H1 (cell line): ENCODE results near the gene MARCHF9. TPM values are rescaled to one million over a fixed set of nuclear protein-coding genes. Genes with fewer than 3 reads are reported as not detected.

Experiments
- CTCF ChIA-PET: fragments of 300-600 bp; sonication (Branson Sonifier 250); formaldehyde crosslinking; loops from one replicate; lab custom pipeline; 2021; ENCODE audit not compliant: partially characterized antibody; lab: Charles Lee
- POLR2A ChIA-PET: fragments of 300-600 bp; sonication (Branson Sonifier 250); formaldehyde crosslinking; loops from one replicate; lab custom pipeline; 2021; ENCODE audit warnings: inconsistent platforms; ENCODE audit not compliant: partially characterized antibody; lab: Charles Lee
- DNase-seq, 2 experiments: peaks; one replicate each; pipeline versions ENCODE4 v3.0.0 to v3.0.0-alpha.2; 2010 to 2022; ENCODE audit warnings: low spot score in 2 of 2, low read depth in 1 of 2, mixed read lengths in 1 of 2
- FAIRE-seq: peaks from 2 replicates; lab custom pipeline; 2011; peaks lifted over from hg19 to GRCh38; lab: Jason Lieb, UNC
- H2AFZ ChIP-seq: 2 replicates; pipeline ENCODE4 v1.8.1; 2012; ENCODE audit warnings: low read length, inconsistent platforms
- H2AK5ac ChIP-seq: 2 replicates; pipeline ENCODE4 v1.6.1; 2013; ENCODE audit warnings: low read depth, low read length
- H2BK120ac ChIP-seq: replicated peaks from 2 replicates; pipeline ENCODE3; 2013; ENCODE audit warnings: low read depth, low read length, inconsistent platforms
- H2BK12ac ChIP-seq: 2 replicates; pipeline ENCODE4 v1.6.1; 2013; ENCODE audit warnings: low read depth, low read length
- H2BK15ac ChIP-seq: 2 replicates; pipeline ENCODE4 v1.6.1; 2013; ENCODE audit warnings: low read length
- H2BK20ac ChIP-seq: 2 replicates; pipeline ENCODE4 v1.6.1; 2013; ENCODE audit warnings: low read length
- H2BK5ac ChIP-seq: 2 replicates; pipeline ENCODE4 v1.6.1; 2013; ENCODE audit warnings: low read depth, low read length
- H3K14ac ChIP-seq: 2 replicates; pipeline ENCODE4 v1.6.1; 2013; ENCODE audit warnings: inconsistent platforms; ENCODE audit not compliant: insufficient read length
- H3K18ac ChIP-seq: 2 replicates; pipeline ENCODE4 v1.6.1; 2013; ENCODE audit warnings: low read length; ENCODE audit errors: extremely low read depth
- H3K23ac ChIP-seq: 2 replicates; pipeline ENCODE4 v1.6.1; 2013; ENCODE audit warnings: inconsistent platforms; ENCODE audit not compliant: insufficient read length
- H3K23me2 ChIP-seq: 2 replicates; pipeline ENCODE4 v1.6.1; 2013; ENCODE audit warnings: low read depth, low read length
- H3K27ac ChIP-seq: 2 replicates; pipeline ENCODE4 v1.6.1; 2011; ENCODE audit warnings: low read depth, low read length, inconsistent platforms
- H3K27me3 ChIP-seq, 4 experiments: replicated peaks in 1 of 4; 1 replicate in 1 of 4; 2 replicates in 3 of 4; pipeline versions ENCODE4 v1.6.1 to v1.8.1; 2011 to 2013; ENCODE audit warnings: low read length in 3 of 4, mild to moderate bottlenecking in 3 of 4, inconsistent platforms in 2 of 4, mixed read lengths in 2 of 4, moderate library complexity in 1 of 4; ENCODE audit not compliant: control insufficient read depth in 3 of 4, insufficient read depth in 3 of 4; ENCODE audit errors: extremely low read depth in 1 of 4
- H3K36me3 ChIP-seq, 4 experiments: 2 replicates each; pipeline versions ENCODE4 v1.6.1 to v1.8.1; 2011 to 2013; ENCODE audit warnings: mild to moderate bottlenecking in 4 of 4, low read length in 3 of 4, moderate library complexity in 2 of 4, control low read depth in 1 of 4, inconsistent platforms in 1 of 4; ENCODE audit not compliant: insufficient read depth in 4 of 4, control insufficient read depth in 2 of 4
- H3K4ac ChIP-seq: replicated peaks from 2 replicates; pipeline ENCODE3; 2013; ENCODE audit warnings: low read length, low read depth, mixed read lengths, inconsistent platforms; ENCODE audit not compliant: insufficient read length
- H3K4me1 ChIP-seq, 4 experiments: replicated peaks in 1 of 4; 1 replicate in 1 of 4; 2 replicates in 3 of 4; pipeline versions ENCODE4 v1.6.1 to v1.8.1; 2011 to 2013; ENCODE audit warnings: low read length in 3 of 4, inconsistent platforms in 2 of 4, mixed read lengths in 1 of 4; ENCODE audit not compliant: insufficient read depth in 4 of 4, control insufficient read depth in 3 of 4
- H3K4me2 ChIP-seq, 2 experiments: 2 replicates each; pipeline versions ENCODE4 v1.6.1 to v1.8.1; 2011 to 2013; ENCODE audit warnings: low read depth in 2 of 2, low read length in 2 of 2, control low read depth in 1 of 2, inconsistent platforms in 1 of 2, mild to moderate bottlenecking in 1 of 2; ENCODE audit not compliant: insufficient read depth in 1 of 2
- H3K4me3 ChIP-seq, 4 experiments: fragments of 200-600, 300-600 bp in 1 of 4; sonication (generic), shearing (Covaris generic), sonication (Bioruptor Twin) in 1 of 4; 2 replicates each; pipeline versions ENCODE4 v1.5.1 to v1.8.1; 2011 to 2016; ENCODE audit warnings: low read length in 4 of 4, low read depth in 3 of 4, control low read depth in 2 of 4, inconsistent platforms in 2 of 4, mild to moderate bottlenecking in 2 of 4, mixed read lengths in 1 of 4, moderate library complexity in 1 of 4; ENCODE audit not compliant: insufficient read depth in 2 of 4; ENCODE audit errors: extremely low read depth in 1 of 4
- H3K56ac ChIP-seq: replicated peaks from 2 replicates; pipeline ENCODE3; 2013; ENCODE audit warnings: low read depth, mild to moderate bottlenecking, mixed read lengths, low read length, inconsistent platforms; ENCODE audit not compliant: insufficient read length
- H3K79me1 ChIP-seq: 2 replicates; pipeline ENCODE4 v1.6.1; 2013; ENCODE audit warnings: low read depth, low read length, control low read depth
- H3K79me2 ChIP-seq, 2 experiments: 2 replicates each; pipeline versions ENCODE4 v1.6.1 to v1.8.1; 2012 to 2013; ENCODE audit warnings: low read length in 2 of 2, mild to moderate bottlenecking in 2 of 2, inconsistent platforms in 1 of 2; ENCODE audit not compliant: insufficient read depth in 2 of 2, control insufficient read depth in 1 of 2
- H3K9ac ChIP-seq, 4 experiments: replicated peaks in 1 of 4; 1 replicate in 1 of 4; 2 replicates in 3 of 4; pipeline versions ENCODE4 v1.6.1 to v1.8.1; 2011 to 2013; ENCODE audit warnings: low read depth in 3 of 4, low read length in 3 of 4, control low read depth in 2 of 4, mild to moderate bottlenecking in 2 of 4, moderate library complexity in 2 of 4, inconsistent platforms in 1 of 4; ENCODE audit errors: extremely low read depth in 1 of 4
- H3K9me3 ChIP-seq, 2 experiments: 2 replicates each; pipeline versions ENCODE4 v1.6.1 to v1.8.1; 2012 to 2013; ENCODE audit warnings: mild to moderate bottlenecking in 2 of 2, moderate library complexity in 2 of 2, control low read depth in 1 of 2, inconsistent platforms in 1 of 2, low read depth in 1 of 2, low read length in 1 of 2, mixed read lengths in 1 of 2; ENCODE audit not compliant: insufficient read depth in 2 of 2
- H4K20me1 ChIP-seq, 2 experiments: replicated peaks in 1 of 2; 2 replicates each; pipeline versions ENCODE3 to v1.8.1; 2011 to 2013; ENCODE audit warnings: inconsistent platforms in 2 of 2, low read length in 2 of 2, mild to moderate bottlenecking in 1 of 2; ENCODE audit not compliant: insufficient read depth in 2 of 2, control insufficient read depth in 1 of 2
- H4K5ac ChIP-seq: 2 replicates; pipeline ENCODE4 v1.6.1; 2013; ENCODE audit warnings: low read length, low read depth, mixed read lengths, inconsistent platforms; ENCODE audit not compliant: insufficient read length
- H4K8ac ChIP-seq: 2 replicates; pipeline ENCODE4 v1.8.0; 2013; ENCODE audit warnings: mild to moderate bottlenecking, moderate library complexity, low read length, inconsistent platforms; ENCODE audit not compliant: insufficient read depth; ENCODE audit errors: extremely low read depth
- H4K91ac ChIP-seq: replicated peaks from 2 replicates; pipeline ENCODE3; 2013; ENCODE audit warnings: low read length, mixed read lengths, inconsistent platforms; ENCODE audit not compliant: insufficient read length
- ASH2L ChIP-seq: fragments of 200-600, 300-600 bp; sonication (generic); IDR thresholded peaks from one replicate; pipeline ENCODE4 v1.7.1; 2017; ENCODE audit warnings: low read length
- EGR1 ChIP-seq: IDR thresholded peaks from 2 replicates; pipeline ENCODE4 v1.6.1; 2011; ENCODE audit warnings: low read depth, low read length, borderline replicate concordance
- EP300 ChIP-seq, 2 experiments: IDR thresholded peaks; 1 replicate in 1 of 2; 2 replicates in 1 of 2; pipeline ENCODE4 v1.6.1; 2011 to 2012; ENCODE audit warnings: low read depth in 2 of 2, low read length in 2 of 2, mild to moderate bottlenecking in 2 of 2, borderline replicate concordance in 1 of 2, inconsistent platforms in 1 of 2, moderate library complexity in 1 of 2
- FOSL1 ChIP-seq: IDR thresholded peaks from 2 replicates; pipeline ENCODE4 v1.6.1; 2011; ENCODE audit warnings: mild to moderate bottlenecking, low read depth, low read length, moderate library complexity; ENCODE audit not compliant: insufficient read depth
- HDAC6 ChIP-seq: IDR thresholded peaks from one replicate; pipeline ENCODE4 v1.7.1; 2012; ENCODE audit warnings: low read depth, mild to moderate bottlenecking, inconsistent platforms, low read length, moderate library complexity
- NANOG ChIP-seq: IDR thresholded peaks from 2 replicates; pipeline ENCODE4 v1.6.1; 2011; ENCODE audit warnings: low read length, low read depth, mild to moderate bottlenecking, inconsistent platforms; ENCODE audit not compliant: insufficient read depth, poor library complexity, severe bottlenecking
- SP2 ChIP-seq: IDR thresholded peaks from 2 replicates; pipeline ENCODE4 v1.6.1; 2012; ENCODE audit warnings: mild to moderate bottlenecking, low read length, inconsistent platforms
- TAF7 ChIP-seq: optimal IDR thresholded peaks from 2 replicates; pipeline ENCODE3; 2011; ENCODE audit warnings: low read depth, mild to moderate bottlenecking, inconsistent platforms, low read length, moderate library complexity, borderline replicate concordance
- TCF12 ChIP-seq: IDR thresholded peaks from 2 replicates; pipeline ENCODE4 v1.6.1; 2011; ENCODE audit warnings: low read depth, mild to moderate bottlenecking, low read length
- WGBS, 2 experiments: shearing (Covaris generic) in 1 of 2; methylation state at CpG; one replicate each; pipeline versions ENCODE4 v1.1.6 to v1.1.7; 2013 to 2015; ENCODE audit warnings: low lambda C conversion rate in 2 of 2, mixed read lengths in 2 of 2, inconsistent platforms in 1 of 2, low coverage in 1 of 2, missing lambda C conversion rate in 1 of 2; ENCODE audit not compliant: insufficient replicate concordance in 2 of 2, insufficient coverage in 1 of 2, insufficient read length in 1 of 2; ENCODE audit errors: extremely low coverage in 1 of 2, missing lambda C conversion rate in 1 of 2; 5-methylcytosine and 5-hydroxymethylcytosine counted together
- polyA plus RNA-seq, 7 experiments: library from polyadenylated mRNA; depleted of rRNA in 3 of 7; stranded (reverse) in 5 of 7; unstranded in 2 of 7; fragments of >200 nt in 5 of 7; fragments of 200-250 nt in 2 of 7; gene quantifications; 1 replicate in 5 of 7; 2 replicates in 1 of 7; 4 replicates in 1 of 7; pipeline versions ENCODE4 v1.2.1 to v1.2.3, GENCODE V29; 2011 to 2013; ENCODE audit warnings: missing spikeins in 2 of 7, mixed read lengths in 2 of 7
- total RNA-seq: library from RNA; stranded (reverse); fragmentation: NEBNext Ultra II Directional; extraction: Animal tissue kit (Norgen Biotek cat#: 25700); gene quantifications from 2 replicates; pipeline ENCODE4 v1.2.1, GENCODE V29; 2021
- TF ChIP-seq, protein P1 (sequence below), 3 experiments: IDR thresholded peaks; 1 replicate in 2 of 3; 2 replicates in 1 of 3; pipeline versions ENCODE4 v1.5.1 to v1.6.1; 2011; ENCODE audit warnings: low read length in 3 of 3, mild to moderate bottlenecking in 3 of 3, inconsistent platforms in 2 of 3, low read depth in 1 of 3, moderate library complexity in 1 of 3; ENCODE audit not compliant: insufficient read depth in 1 of 3; ENCODE audit errors: control extremely low read depth in 1 of 3

MARCHF9 gene
- total and polyA plus RNA-seq, 2 of the 8 experiments (the other 6 are each of a cell fraction or from before 2014, with no cell fraction given), result 6.4 to 7.8 TPM

DNA sequence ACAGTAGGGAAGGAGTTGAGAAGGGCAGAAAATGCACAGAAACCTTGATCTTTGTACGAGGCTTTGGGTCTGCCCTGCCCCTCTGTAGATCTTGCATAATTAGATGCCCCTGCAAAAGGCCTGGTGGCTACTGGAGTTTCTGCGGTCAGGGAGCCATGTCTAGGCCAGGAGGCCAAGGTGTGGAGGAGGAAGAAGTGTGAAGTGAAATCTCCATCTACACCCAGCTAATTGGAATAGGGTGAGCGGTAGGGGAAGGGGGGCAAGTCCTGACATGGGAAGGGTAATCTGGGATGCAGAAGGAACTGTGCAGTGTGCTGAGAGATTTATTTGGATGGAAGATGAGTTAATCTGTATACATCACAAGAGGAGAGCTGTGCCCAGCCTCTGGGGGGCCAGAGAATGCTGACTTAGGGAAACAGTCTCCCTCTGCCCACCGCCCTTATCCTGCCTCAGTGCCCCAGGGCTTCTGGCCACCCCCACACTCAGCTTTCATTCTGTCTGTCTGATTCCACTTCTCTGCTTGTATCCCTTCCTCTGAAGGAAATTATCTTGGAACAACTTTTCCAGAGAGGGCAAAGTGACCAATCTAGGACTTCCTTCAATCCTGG, 6.6 kb downstream of the MARCHF9 start:
- H3K36me3 ChIP-seq, result peaks cover 0 to 3% (median 0%) of the 10 kb centered on the region in 4 experiments; a peak in 2 of 8 replicates
- H2BK120ac ChIP-seq, result no peak overlapping the region
- DNase-seq (no peak), FAIRE-seq (no peak)
- WGBS, 2 experiments, result 89% methylated on average over 4 of the region's 4 CpGs; no CpG with 5 or more reads in 1 of the 2 experiments
- no peak overlapping the region for H3K4me3 ChIP-seq
- H3K79me2 ChIP-seq, result no peaks in the 10 kb centered on the region
- no peak overlapping the region for H2AFZ ChIP-seq
- peaks cover 0 to 19% of the 10 kb centered on the region in 2 experiments for H4K20me1 ChIP-seq
- H3K4me2 ChIP-seq, result no peak overlapping the region
- H2BK15ac ChIP-seq, result no peak overlapping the region
- H3K9ac ChIP-seq, result no peak overlapping the region
- CTCF ChIA-PET, result interaction anchor here (1.2 to 3.9 kb wide), 8 partner anchors 12 to 71 kb away, joined by 4 to 28 read pairs (median 4); partner anchors contain the start of genes EEF1AKMT3 and METTL1
- no peak for TF ChIP-seq TCF12
- TF ChIP-seq EGR1, result no peak
- TF ChIP-seq HDAC6, result no peak
- no peak for TF ChIP-seq SP2
- TF ChIP-seq, protein P1, sequence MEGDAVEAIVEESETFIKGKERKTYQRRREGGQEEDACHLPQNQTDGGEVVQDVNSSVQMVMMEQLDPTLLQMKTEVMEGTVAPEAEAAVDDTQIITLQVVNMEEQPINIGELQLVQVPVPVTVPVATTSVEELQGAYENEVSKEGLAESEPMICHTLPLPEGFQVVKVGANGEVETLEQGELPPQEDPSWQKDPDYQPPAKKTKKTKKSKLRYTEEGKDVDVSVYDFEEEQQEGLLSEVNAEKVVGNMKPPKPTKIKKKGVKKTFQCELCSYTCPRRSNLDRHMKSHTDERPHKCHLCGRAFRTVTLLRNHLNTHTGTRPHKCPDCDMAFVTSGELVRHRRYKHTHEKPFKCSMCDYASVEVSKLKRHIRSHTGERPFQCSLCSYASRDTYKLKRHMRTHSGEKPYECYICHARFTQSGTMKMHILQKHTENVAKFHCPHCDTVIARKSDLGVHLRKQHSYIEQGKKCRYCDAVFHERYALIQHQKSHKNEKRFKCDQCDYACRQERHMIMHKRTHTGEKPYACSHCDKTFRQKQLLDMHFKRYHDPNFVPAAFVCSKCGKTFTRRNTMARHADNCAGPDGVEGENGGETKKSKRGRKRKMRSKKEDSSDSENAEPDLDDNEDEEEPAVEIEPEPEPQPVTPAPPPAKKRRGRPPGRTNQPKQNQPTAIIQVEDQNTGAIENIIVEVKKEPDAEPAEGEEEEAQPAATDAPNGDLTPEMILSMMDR (IDR thresholded peaks at IDR 0.05; ENCODE audit: control extremely low read depth in 1 of 3, insufficient read depth in 1 of 3, low read depth in 1 of 3, low read length in 3 of 3), result no peak
- TF ChIP-seq EP300 (IDR thresholded peaks at IDR 0.05; ENCODE audit: borderline replicate concordance in 1 of 2, low read depth in 2 of 2, low read length in 2 of 2), result no peak
- TF ChIP-seq ASH2L, result no peak
- TF ChIP-seq NANOG, result no peak
- TF ChIP-seq FOSL1, result no peak
- TF ChIP-seq TAF7, result no peak
- H3K56ac ChIP-seq, result no peak overlapping the region
- H4K8ac ChIP-seq, result no peak overlapping the region
- H4K91ac ChIP-seq, result no peak overlapping the region
- peaks cover 8 to 16% (median 13%) of the 10 kb centered on the region in 4 experiments; a peak in 6 of 7 replicates for H3K4me1 ChIP-seq
- no peak overlapping the region for H3K14ac ChIP-seq
- no peak overlapping the region for H3K27ac ChIP-seq
- no peak overlapping the region for H4K5ac ChIP-seq
- H2BK20ac ChIP-seq, result no peak overlapping the region
- peaks cover 22 to 50% (median 40%) of the 10 kb centered on the region in 4 experiments for H3K27me3 ChIP-seq
- POLR2A ChIA-PET, result interaction anchor here (1.0 to 5.4 kb wide), 5 partner anchors 9 to 38 kb away, joined by 3 to 21 read pairs (median 5); partner anchors contain the start of genes CDK4, EEF1AKMT3, METTL1 and TSPAN31
- no peak overlapping the region for H3K18ac ChIP-seq
- H3K23ac ChIP-seq, result no peak overlapping the region
- H2BK5ac ChIP-seq, result no peak overlapping the region
- peaks cover 19% of the 10 kb centered on the region for H3K23me2 ChIP-seq
- no peaks in the 10 kb centered on the region for H3K9me3 ChIP-seq
- no peak overlapping the region for H2AK5ac ChIP-seq
- H2BK12ac ChIP-seq, result no peak overlapping the region
- H3K4ac ChIP-seq, result no peak overlapping the region
- no peaks in the 10 kb centered on the region for H3K79me1 ChIP-seq
